ENCODE measurements around the gene MAPK14. TPM values are rescaled to one million over a fixed set of nuclear protein-coding genes. Genes with fewer than 3 reads are reported as not detected.
A peak's percentile ranks its signal among the peaks of the same experiment; 100 is the strongest.

Gene MAPK14
- total and polyA plus RNA-seq, 9 of the 15 experiments (the other 6 are each of a cell fraction or from before 2014, with no cell fraction given): 8.8 to 62.7 (median 35.5) TPM

DNA sequence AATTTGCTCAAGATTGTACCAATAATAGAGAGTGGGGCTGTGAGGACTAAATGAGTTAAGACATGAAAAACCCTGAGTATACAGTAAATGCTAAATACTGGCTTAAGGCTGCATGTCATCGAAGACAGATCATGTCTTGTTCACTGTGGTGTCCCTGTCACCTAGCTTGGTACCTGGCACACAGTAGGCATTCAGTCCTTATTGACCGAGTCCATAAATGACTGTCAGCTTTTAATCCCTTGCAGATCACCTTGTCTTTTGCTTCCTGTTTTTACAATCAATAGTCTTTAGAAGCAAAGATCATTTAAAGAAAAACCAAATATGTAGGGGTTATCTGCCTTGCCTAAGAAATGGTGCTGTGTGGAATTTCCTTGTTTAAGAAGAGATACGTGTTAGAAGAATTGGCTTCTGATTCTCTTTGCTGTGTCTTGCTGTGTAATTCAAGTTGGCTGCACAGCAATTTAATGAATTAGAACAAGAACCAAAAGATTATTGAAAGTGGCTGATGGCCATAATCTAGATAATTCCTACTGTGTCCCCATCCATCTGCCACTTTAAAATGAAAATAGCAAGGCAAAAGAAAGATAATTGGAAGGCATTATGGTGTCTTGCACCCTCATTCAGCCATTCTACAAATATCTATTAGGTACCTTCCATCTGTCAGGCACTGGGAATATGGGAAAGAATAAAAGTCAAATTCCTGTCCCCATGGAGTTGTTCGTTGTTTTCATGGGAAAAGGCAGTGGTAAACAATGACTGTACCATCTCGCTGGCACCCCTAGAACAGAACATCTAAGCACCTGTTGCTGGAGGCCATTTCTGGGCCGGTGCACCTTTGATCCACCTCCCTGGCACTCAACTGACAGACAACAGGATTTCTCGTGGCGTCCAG lies 90.3 kb downstream of the MAPK14 start (continued):
- TF ChIP-seq, protein P1, sequence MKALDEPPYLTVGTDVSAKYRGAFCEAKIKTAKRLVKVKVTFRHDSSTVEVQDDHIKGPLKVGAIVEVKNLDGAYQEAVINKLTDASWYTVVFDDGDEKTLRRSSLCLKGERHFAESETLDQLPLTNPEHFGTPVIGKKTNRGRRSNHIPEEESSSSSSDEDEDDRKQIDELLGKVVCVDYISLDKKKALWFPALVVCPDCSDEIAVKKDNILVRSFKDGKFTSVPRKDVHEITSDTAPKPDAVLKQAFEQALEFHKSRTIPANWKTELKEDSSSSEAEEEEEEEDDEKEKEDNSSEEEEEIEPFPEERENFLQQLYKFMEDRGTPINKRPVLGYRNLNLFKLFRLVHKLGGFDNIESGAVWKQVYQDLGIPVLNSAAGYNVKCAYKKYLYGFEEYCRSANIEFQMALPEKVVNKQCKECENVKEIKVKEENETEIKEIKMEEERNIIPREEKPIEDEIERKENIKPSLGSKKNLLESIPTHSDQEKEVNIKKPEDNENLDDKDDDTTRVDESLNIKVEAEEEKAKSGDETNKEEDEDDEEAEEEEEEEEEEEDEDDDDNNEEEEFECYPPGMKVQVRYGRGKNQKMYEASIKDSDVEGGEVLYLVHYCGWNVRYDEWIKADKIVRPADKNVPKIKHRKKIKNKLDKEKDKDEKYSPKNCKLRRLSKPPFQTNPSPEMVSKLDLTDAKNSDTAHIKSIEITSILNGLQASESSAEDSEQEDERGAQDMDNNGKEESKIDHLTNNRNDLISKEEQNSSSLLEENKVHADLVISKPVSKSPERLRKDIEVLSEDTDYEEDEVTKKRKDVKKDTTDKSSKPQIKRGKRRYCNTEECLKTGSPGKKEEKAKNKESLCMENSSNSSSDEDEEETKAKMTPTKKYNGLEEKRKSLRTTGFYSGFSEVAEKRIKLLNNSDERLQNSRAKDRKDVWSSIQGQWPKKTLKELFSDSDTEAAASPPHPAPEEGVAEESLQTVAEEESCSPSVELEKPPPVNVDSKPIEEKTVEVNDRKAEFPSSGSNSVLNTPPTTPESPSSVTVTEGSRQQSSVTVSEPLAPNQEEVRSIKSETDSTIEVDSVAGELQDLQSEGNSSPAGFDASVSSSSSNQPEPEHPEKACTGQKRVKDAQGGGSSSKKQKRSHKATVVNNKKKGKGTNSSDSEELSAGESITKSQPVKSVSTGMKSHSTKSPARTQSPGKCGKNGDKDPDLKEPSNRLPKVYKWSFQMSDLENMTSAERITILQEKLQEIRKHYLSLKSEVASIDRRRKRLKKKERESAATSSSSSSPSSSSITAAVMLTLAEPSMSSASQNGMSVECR (CRISPR knock-in tag; IDR thresholded peaks at IDR 0.05): no peak
- TF ChIP-seq CREB3L1 (IDR thresholded peaks at IDR 0.05; ENCODE audit: borderline replicate concordance, low read depth): no peak
- peak; percentile 64 for TF ChIP-seq PRDM10 (IDR thresholded peaks at IDR 0.05; ENCODE audit: partially characterized antibody)
- TF ChIP-seq MIER1 (IDR thresholded peaks at IDR 0.05; ENCODE audit: low read depth): 0 out of 2 replicates have a peak, but pooled peaks have one; percentile 36
- TF ChIP-seq BRD9 (IDR thresholded peaks at IDR 0.05; ENCODE audit: low read depth, partially characterized antibody): no peak
- TF ChIP-seq LCOR (CRISPR knock-in tag; IDR thresholded peaks at IDR 0.05): 0 out of 2 replicates have a peak, but pooled peaks have one; percentile 25
- peak; percentile 66; the same call in 1 of the 2 replicates for TF ChIP-seq GTF2E2 (tag; IDR thresholded peaks at IDR 0.05)
- 0 out of 2 replicates have a peak, but pooled peaks have one; percentile 12 for TF ChIP-seq HNRNPL (IDR thresholded peaks at IDR 0.05; ENCODE audit: low read depth, low read length)
- peak; percentile 26; the same call in 1 of the 2 replicates for TF ChIP-seq KAT7 (CRISPR knock-in tag; IDR thresholded peaks at IDR 0.05; ENCODE audit: borderline replicate concordance)
- no peak for TF ChIP-seq MED1 (CRISPR knock-in tag; IDR thresholded peaks at IDR 0.05; ENCODE audit: borderline replicate concordance)
- no peak for TF ChIP-seq MAFF (IDR thresholded peaks at IDR 0.05; ENCODE audit: low read length)
- TF ChIP-seq HNRNPUL1 (IDR thresholded peaks at IDR 0.05; ENCODE audit: low read length): no peak
- TF ChIP-seq ZNF175 (CRISPR knock-in tag; IDR thresholded peaks at IDR 0.05; ENCODE audit: low read depth): peak; percentile 60; the same call in 1 of the 2 replicates
- TF ChIP-seq POLR2H (tag; IDR thresholded peaks at IDR 0.05; ENCODE audit: low read depth): no peak
